D721Med (cell line): ENCODE measurements around the gene KRTAP22-1.

Experiments
- DNase-seq: peaks from one replicate; pipeline ENCODE4 v3.0.0; 2011; ENCODE audit warnings: low spot score; ENCODE audit not compliant: insufficient read length
- FAIRE-seq: peaks from 2 replicates; lab custom pipeline; 2011; peaks lifted over from hg19 to GRCh38; lab: Jason Lieb, UNC
- CTCF ChIP-seq: IDR thresholded peaks from 2 replicates; pipeline ENCODE4 v1.5.1; 2012; ENCODE audit warnings: mild to moderate bottlenecking, control low read depth; ENCODE audit not compliant: insufficient read depth; ENCODE audit errors: missing control alignments

Gene KRTAP22-1

GRCh38 chr21:30642564-30642963 is 41.7 kb downstream of the KRTAP22-1 start, which contains the start of gene KRTAP20-3:
TSS of gene KRTAP20-3 (plus strand) at chr21:30642864.
- FAIRE-seq: no peak
- no peak for TF ChIP-seq CTCF
- DNase-seq: no peak

GRCh38 chr21:30646904-30647414 is 46.1 kb downstream of the KRTAP22-1 start:
- no peak for DNase-seq
- TF ChIP-seq CTCF: no peak
- no peak for FAIRE-seq
